Natural killer cell (primary cell): ENCODE data around the gene TMEM94. TPM values are rescaled to one million over a fixed set of nuclear protein-coding genes. Genes with fewer than 3 reads are reported as not detected.

Experiments
- ATAC-seq, 3 donors: fragments of 150-1000 bp in 2 of 3; fragments of 200-7000 bp in 1 of 3; cut with Tn5 transposase; 1 replicate in 1 of 3; 2 replicates in 2 of 3; pipeline ENCODE4 v1.10.0; 2021; ENCODE audit warnings: mild to moderate bottlenecking in 2 of 3, moderate library complexity in 2 of 3
- DNase-seq, 2 donors: peaks; one replicate each; pipeline versions ENCODE4 v3.0.0 to v3.0.0-alpha.2; 2013 to 2021; ENCODE audit warnings: mixed read lengths in 1 of 2
- H3K27ac ChIP-seq: one replicate; pipeline ENCODE4 v1.5.1; 2013; ENCODE audit warnings: mild to moderate bottlenecking, low read length
- H3K27me3 ChIP-seq: one replicate; pipeline ENCODE4 v1.6.1; 2013; ENCODE audit warnings: low read length; ENCODE audit not compliant: control insufficient read depth, insufficient read depth
- H3K36me3 ChIP-seq: one replicate; pipeline ENCODE4 v1.6.1; 2013; ENCODE audit warnings: low read length; ENCODE audit not compliant: control insufficient read depth, insufficient read depth
- H3K4me1 ChIP-seq: one replicate; pipeline ENCODE4 v1.6.1; 2013; ENCODE audit warnings: low read length; ENCODE audit not compliant: control insufficient read depth, insufficient read depth
- H3K4me3 ChIP-seq: one replicate; pipeline ENCODE4 v1.5.1; 2013; ENCODE audit warnings: low read length
- H3K9me3 ChIP-seq: one replicate; pipeline ENCODE4 v1.6.1; 2013; ENCODE audit warnings: low read length; ENCODE audit not compliant: control insufficient read depth, insufficient read depth
- H3K27ac Mint-ChIP-seq, 2 donors: one replicate each; pipeline ENCODE4 v1.8.0; 2022; ENCODE audit warnings: mild to moderate bottlenecking in 2 of 2, mixed read lengths in 2 of 2, moderate library complexity in 1 of 2
- H3K27me3 Mint-ChIP-seq, 2 donors: one replicate each; pipeline ENCODE4 v1.8.0; 2022; ENCODE audit warnings: low read depth in 2 of 2, mixed read lengths in 2 of 2
- H3K36me3 Mint-ChIP-seq: one replicate; pipeline ENCODE4 v1.8.0; 2022; ENCODE audit warnings: mixed read lengths
- H3K4me1 Mint-ChIP-seq, 2 donors: one replicate each; pipeline ENCODE4 v1.8.0; 2022; ENCODE audit warnings: mixed read lengths in 2 of 2
- H3K4me3 Mint-ChIP-seq: one replicate; pipeline ENCODE4 v1.8.0; 2022; ENCODE audit warnings: mild to moderate bottlenecking, moderate library complexity, mixed read lengths
- H3K9me3 Mint-ChIP-seq, 2 donors: one replicate each; pipeline ENCODE4 v1.8.0; 2022; ENCODE audit warnings: mixed read lengths in 2 of 2
- CTCF ChIP-seq: fragments of 200-600 bp; IDR thresholded peaks from one replicate; pipeline ENCODE4 v1.8.0; 2022; ENCODE audit warnings: antibody characterized with exemption
- WGBS: methylation state at CpG from one replicate; pipeline ENCODE4 v1.1.7; 2013; ENCODE audit warnings: missing lambda C conversion rate; ENCODE audit not compliant: insufficient coverage; 5-methylcytosine and 5-hydroxymethylcytosine counted together
- intact Hi-C: fragments of 100-400 bp; cut with micrococcal nuclease; formaldehyde crosslinking; loops from one replicate; pipeline ENCODE4 v1.14.2; 2022
- total RNA-seq, 4 donors: library from RNA; stranded (reverse); fragments of 120-200 nt in 1 of 4; gene quantifications; one replicate each; pipeline versions ENCODE4 v1.2.3 to v1.2.4, GENCODE V29; 2013 to 2022

TMEM94 gene
- total RNA-seq, 3 donors from 2014 or later (not counting 1 experiment from before 2014, with no cell fraction given) = 84.4 to 142 (median 104) TPM

- Histone ChIP-seq H3K4me1 (peaks cover 41% of the 10 kb centered on the region), H3K36me3 (peaks cover 34% of the 10 kb centered on the region), H3K27me3 (no peaks in the 10 kb centered on the region), H3K4me3 (no peak overlapping the region), H3K27ac (no peak overlapping the region), H3K9me3 (no peaks in the 10 kb centered on the region)
- no peak overlapping the region for H3K4me3 Mint-ChIP-seq
- H3K4me1 Mint-ChIP-seq = peaks cover 21 to 30% of the 10 kb centered on the region in 2 donors
- no peak overlapping the region for H3K27ac Mint-ChIP-seq
- no peaks in the 10 kb centered on the region for H3K9me3 Mint-ChIP-seq
- no peak for TF ChIP-seq CTCF
- ATAC-seq = no peak
- no peaks in the 10 kb centered on the region for H3K27me3 Mint-ChIP-seq
- no peaks in the 10 kb centered on the region for H3K36me3 Mint-ChIP-seq
- no peak for DNase-seq
- intact Hi-C loops = no loop called here
- WGBS = 98% methylated on average over 7 of the region's 8 CpGs
Measured at GRCh38 chr17:75521290-75521689, 64.9 kb downstream of the TMEM94 start.

- ATAC-seq = no peak
- Histone ChIP-seq H3K27ac (no peak overlapping the region), H3K4me1 (peaks cover 46% of the 10 kb centered on the region), H3K27me3 (no peaks in the 10 kb centered on the region), H3K36me3 (peaks cover 34% of the 10 kb centered on the region), H3K9me3 (no peaks in the 10 kb centered on the region), H3K4me3 (no peak overlapping the region)
- Mint-ChIP-seq H3K4me1 (peaks cover 25 to 36% of the 10 kb centered on the region in 2 donors), H3K4me3 (no peak overlapping the region), H3K27ac (no peak overlapping the region), H3K9me3 (no peaks in the 10 kb centered on the region), H3K36me3 (no peaks in the 10 kb centered on the region), H3K27me3 (no peaks in the 10 kb centered on the region)
- 94% methylated on average over 33 of the region's 33 CpGs for WGBS
- no peak for TF ChIP-seq CTCF
- intact Hi-C loops = no loop called here
- DNase-seq = no peak
Measured at GRCh38 chr17:75521951-75522727, 65.7 kb downstream of the TMEM94 start.

- intact Hi-C loops = no loop called here
- H3K4me1 Mint-ChIP-seq = peaks cover 10 to 27% of the 10 kb centered on the region in 2 donors
- H3K27me3 Mint-ChIP-seq = no peaks in the 10 kb centered on the region
- H3K27ac ChIP-seq = no peak overlapping the region
- H3K36me3 Mint-ChIP-seq = no peaks in the 10 kb centered on the region
- H3K9me3 Mint-ChIP-seq = no peaks in the 10 kb centered on the region
- H3K9me3 ChIP-seq = no peaks in the 10 kb centered on the region
- H3K4me1 ChIP-seq = peaks cover 39% of the 10 kb centered on the region
- H3K27ac Mint-ChIP-seq = peak overlapping the region in 1 of 2 donors; percentile 61
- H3K27me3 ChIP-seq = no peaks in the 10 kb centered on the region
- H3K4me3 ChIP-seq = no peak overlapping the region
- peak overlapping the region; percentile 56 for H3K4me3 Mint-ChIP-seq
- no peak for TF ChIP-seq CTCF
- peaks cover 34% of the 10 kb centered on the region for H3K36me3 ChIP-seq
- DNase-seq = no peak
- 99% methylated on average over 7 of the region's 7 CpGs for WGBS
- no peak for ATAC-seq
Measured at GRCh38 chr17:75523647-75524046, 67.2 kb downstream of the TMEM94 start.
